Pancreas (tissue), 10 donors: ENCODE data around the gene TTC23. TPM values are rescaled to one million over a fixed set of nuclear protein-coding genes. Genes with fewer than 3 reads are reported as not detected.
A peak's percentile ranks its signal among the peaks of the same experiment; 100 is the strongest.

Source experiments
- ATAC-seq, 4 donors: fragments of 200-7000 bp; cut with Tn5 transposase; one replicate each; pipeline versions ENCODE4 v1.8.0 to v1.9.1; 2020; ENCODE audit warnings: mild to moderate bottlenecking in 4 of 4, moderate library complexity in 4 of 4
- DNase-seq, 6 donors: peaks; one replicate each; pipeline ENCODE4 v3.0.0-alpha.2; 2020
- FAIRE-seq: peaks from 2 replicates; lab custom pipeline; 2012; peaks lifted over from hg19 to GRCh38; lab: Jason Lieb, UNC
- H3K27ac ChIP-seq, 4 donors: fragments of 200-600 bp; sonication (generic); 1 replicate in 3 of 4; 2 replicates in 1 of 4; pipeline versions ENCODE4 v1.5.0 to v1.8.0; 2020
- H3K27me3 ChIP-seq, 4 donors: fragments of 200-600 bp; one replicate each; pipeline ENCODE4 v1.8.0; 2021
- H3K36me3 ChIP-seq, 3 donors: fragments of 200-600 bp; sonication (generic) in 1 of 3; one replicate each; pipeline versions ENCODE4 v1.5.0 to v1.8.0; 2020 to 2021
- H3K4me1 ChIP-seq, 3 donors: fragments of 200-600 bp; one replicate each; pipeline ENCODE4 v1.8.0; 2021
- H3K4me3 ChIP-seq, 4 donors: fragments of 200-600 bp; sonication (generic) in 2 of 4; one replicate each; pipeline versions ENCODE4 v1.5.0 to v1.8.0; 2020 to 2021
- H3K9me3 ChIP-seq, 4 donors: fragments of 200-600 bp; one replicate each; pipeline ENCODE4 v1.8.0; 2021
- WGBS, 2 donors: extraction: QIAGEN DNeasy Blood & Tissue Kit; methylation state at CpG; one replicate each; pipeline ENCODE4 v1.1.7; 2013; 5-methylcytosine and 5-hydroxymethylcytosine counted together
- intact Hi-C, 3 donors: fragments of 100-400 bp; cut with DNase I; formaldehyde crosslinking; loops; one replicate each; pipeline versions ENCODE4 v1.11.1 to v1.14.2; 2022
- polyA plus RNA-seq, 2 donors: library from polyadenylated mRNA; stranded (reverse); fragments of 200-250 nt; gene quantifications; one replicate each; pipeline ENCODE4 v1.2.3, GENCODE V29; 2013
- total RNA-seq, 6 donors: library from RNA; stranded (reverse); fragmentation: NEBNext Ultra II Directional in 4 of 6; extraction: Animal tissue kit (Norgen Biotek cat#: 25700) in 4 of 6; gene quantifications; one replicate each; pipeline versions ENCODE4 v1.2.1 to v1.2.4, GENCODE V29; 2021 to 2023
- TF ChIP-seq, protein P1 (sequence below), 4 donors: fragments of 200-600 bp; sonication (generic) in 3 of 4; IDR thresholded peaks; one replicate each; pipeline versions ENCODE4 v1.5.0 to v1.8.0; 2021; ENCODE audit warnings: antibody characterized with exemption in 4 of 4
- donor health status: healthy with polysubstance abuse.
- donor health status: DM: no; HTN: no; CAD: no; lungs with moderate emphysema.
- donor health status: DM: no; HTN: no; CAD: no.
- donor health status: control.
- donor health status: control.
- donor health status: Bipolar disorder and iron deficiency.
- donor health status: DM: yes; HTN: yes; CAD: no.
- donor health status: DM: no; HTN: no; CAD: no.
- donor health status: DM: no; HTN: no; CAD: no.
- donor health status: DM: yes; HTN: yes; CAD: no.

The TTC23 gene
- total and polyA plus RNA-seq, 8 donors, result 5.5 to 13.5 (median 7.8) TPM

DNA sequence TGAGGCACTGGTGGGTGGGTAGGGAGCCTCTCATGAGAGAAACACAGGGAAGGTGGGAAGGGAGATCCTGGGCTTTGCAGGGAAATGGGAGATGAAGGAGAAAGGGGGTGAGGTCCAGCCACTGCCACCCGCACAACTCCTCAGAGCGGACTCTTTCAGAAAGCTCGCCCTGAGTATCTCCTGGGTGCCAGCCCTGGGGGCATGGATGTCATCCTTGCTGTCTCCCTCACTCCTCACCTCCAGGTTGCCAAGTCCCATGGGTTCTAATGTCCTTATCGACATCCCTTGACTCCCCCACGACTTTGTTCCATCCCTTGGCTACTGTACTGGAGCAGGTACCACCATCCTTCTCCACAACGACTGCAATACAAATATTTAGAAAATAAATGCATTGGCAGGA lies 103.6 kb downstream of the TTC23 start:
- Histone ChIP-seq H3K9me3 (no peaks in the 10 kb centered on the region), H3K4me1 (peaks cover 0 to 3% (median 3%) of the 10 kb centered on the region in 3 donors), H3K4me3 (no peak overlapping the region), H3K36me3 (no peaks in the 10 kb centered on the region), H3K27ac (no peak overlapping the region), H3K27me3 (no peaks in the 10 kb centered on the region)
- DNase-seq, result no peak
- ATAC-seq, result no peak
- TF ChIP-seq, protein P1, sequence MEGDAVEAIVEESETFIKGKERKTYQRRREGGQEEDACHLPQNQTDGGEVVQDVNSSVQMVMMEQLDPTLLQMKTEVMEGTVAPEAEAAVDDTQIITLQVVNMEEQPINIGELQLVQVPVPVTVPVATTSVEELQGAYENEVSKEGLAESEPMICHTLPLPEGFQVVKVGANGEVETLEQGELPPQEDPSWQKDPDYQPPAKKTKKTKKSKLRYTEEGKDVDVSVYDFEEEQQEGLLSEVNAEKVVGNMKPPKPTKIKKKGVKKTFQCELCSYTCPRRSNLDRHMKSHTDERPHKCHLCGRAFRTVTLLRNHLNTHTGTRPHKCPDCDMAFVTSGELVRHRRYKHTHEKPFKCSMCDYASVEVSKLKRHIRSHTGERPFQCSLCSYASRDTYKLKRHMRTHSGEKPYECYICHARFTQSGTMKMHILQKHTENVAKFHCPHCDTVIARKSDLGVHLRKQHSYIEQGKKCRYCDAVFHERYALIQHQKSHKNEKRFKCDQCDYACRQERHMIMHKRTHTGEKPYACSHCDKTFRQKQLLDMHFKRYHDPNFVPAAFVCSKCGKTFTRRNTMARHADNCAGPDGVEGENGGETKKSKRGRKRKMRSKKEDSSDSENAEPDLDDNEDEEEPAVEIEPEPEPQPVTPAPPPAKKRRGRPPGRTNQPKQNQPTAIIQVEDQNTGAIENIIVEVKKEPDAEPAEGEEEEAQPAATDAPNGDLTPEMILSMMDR (IDR thresholded peaks at IDR 0.05), result no peak
- no peak for FAIRE-seq
- intact Hi-C loops, result no loop called here
- 85 to 88% methylated on average over 6 of the region's 6 CpGs for WGBS, 2 donors

DNA sequence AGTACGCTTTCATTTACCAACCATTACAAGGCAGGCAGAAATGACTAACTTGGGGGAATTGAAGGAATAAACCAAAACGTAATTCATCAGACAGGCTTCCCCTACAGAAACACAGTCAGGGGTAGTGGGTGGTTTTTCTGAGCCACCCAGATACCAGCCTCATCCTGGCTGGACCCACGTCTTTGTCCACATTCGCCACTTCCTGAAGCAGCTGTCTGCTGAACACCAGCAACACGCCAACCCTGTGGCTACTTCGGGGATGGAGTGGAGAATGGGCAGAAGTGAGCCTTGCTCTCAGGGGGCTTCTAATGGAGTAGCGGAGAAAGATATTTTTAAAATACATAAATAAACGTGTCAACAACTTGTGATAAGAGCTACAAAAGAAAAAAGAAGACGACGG lies 104.4 kb downstream of the TTC23 start:
- no peak for FAIRE-seq
- no peak for DNase-seq
- H3K4me3 ChIP-seq, result no peak overlapping the region
- H3K4me1 ChIP-seq, result peaks cover 0 to 3% (median 3%) of the 10 kb centered on the region in 3 donors
- H3K27ac ChIP-seq, result no peak overlapping the region
- 86 to 90% methylated on average over 10 of the region's 10 CpGs for WGBS, 2 donors
- no peaks in the 10 kb centered on the region for H3K27me3 ChIP-seq
- ATAC-seq, result no peak
- no peaks in the 10 kb centered on the region for H3K9me3 ChIP-seq
- H3K36me3 ChIP-seq, result no peaks in the 10 kb centered on the region
- intact Hi-C loops, result no loop called here
- TF ChIP-seq, protein P1 (IDR thresholded peaks at IDR 0.05), result no peak

DNA sequence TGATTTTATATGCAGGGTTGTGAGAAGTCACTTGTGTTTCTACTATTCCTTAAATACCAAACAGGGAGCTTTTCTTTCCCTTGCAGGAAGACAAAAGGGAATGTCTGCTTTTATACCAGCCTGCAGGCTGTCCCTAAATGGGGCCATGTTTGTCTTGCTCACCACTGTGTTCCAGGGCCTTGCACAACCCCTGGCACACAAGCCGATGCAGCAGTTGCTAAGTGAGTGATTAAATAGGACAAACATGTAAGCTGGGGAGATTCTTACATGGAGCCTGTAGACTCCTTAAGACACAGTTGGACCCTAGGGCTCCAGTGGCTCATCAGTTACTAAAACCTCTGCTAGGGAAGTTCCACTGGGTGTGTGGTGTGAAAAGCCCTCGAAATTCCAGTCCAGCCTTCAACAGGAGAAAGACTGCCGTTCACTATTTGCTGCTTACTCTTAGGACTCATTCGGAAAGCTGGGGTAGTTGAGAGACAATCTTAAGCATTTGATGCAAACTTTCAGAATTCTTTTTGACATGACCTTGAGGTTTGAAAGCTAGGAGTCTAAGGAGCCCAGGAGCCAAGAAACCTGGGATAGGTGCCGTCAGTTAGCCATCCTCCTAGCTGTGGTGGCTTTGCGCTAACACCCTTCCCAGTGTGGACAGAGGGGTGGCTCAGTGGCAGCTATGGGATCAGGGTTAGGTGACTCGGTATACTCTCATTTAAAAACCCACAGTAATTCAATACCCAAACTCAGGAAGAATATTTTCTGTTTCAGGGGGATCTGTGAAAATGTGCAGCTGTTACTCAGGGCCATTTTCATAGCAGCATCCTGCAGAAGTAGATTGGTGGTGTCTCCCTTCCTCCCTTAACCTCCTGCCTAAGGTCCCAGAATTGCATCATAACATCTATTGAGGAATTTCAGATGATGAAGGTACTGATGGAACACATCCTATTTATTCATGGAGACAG lies 105.4 kb downstream of the TTC23 start:
- Histone ChIP-seq H3K9me3 (no peaks in the 10 kb centered on the region), H3K27me3 (no peaks in the 10 kb centered on the region), H3K27ac (no peak overlapping the region), H3K4me3 (no peak overlapping the region), H3K4me1 (peaks cover 0 to 3% (median 3%) of the 10 kb centered on the region in 3 donors), H3K36me3 (no peaks in the 10 kb centered on the region)
- peak; percentile 47 to 88 (median 82) for ATAC-seq
- peak in 2 of 6 donors; percentile 25 to 33 for DNase-seq
- TF ChIP-seq, protein P1 (IDR thresholded peaks at IDR 0.05), result no peak
- 81 to 85% methylated on average over 7 of the region's 7 CpGs for WGBS, 2 donors
- intact Hi-C loops, result no loop called here
- FAIRE-seq, result no peak

DNA sequence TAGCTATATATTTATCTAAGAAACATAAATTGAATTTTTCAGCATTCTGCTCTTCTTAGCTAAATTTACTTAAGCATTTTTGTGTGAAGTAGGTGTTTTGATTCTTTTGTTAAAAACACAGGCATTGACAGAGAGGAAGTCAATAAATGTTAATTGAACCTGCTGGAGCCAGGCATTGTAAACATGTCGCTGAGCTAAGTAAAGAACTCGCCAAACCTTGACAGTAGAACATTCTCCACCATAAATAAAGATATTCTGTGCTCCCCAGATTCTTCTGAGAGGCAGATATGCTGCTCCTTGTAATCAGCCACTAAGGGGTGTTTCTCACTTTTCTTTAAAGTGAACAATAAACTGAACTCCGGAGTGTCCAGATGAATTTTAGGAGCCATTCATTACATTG lies 106.1 kb downstream of the TTC23 start:
- FAIRE-seq (peak; percentile 41), ATAC-seq (peak in 2 of 4 donors; percentile 39 to 42), DNase-seq (no peak)
- Histone ChIP-seq H3K4me3 (no peak overlapping the region), H3K4me1 (peaks cover 0 to 3% (median 3%) of the 10 kb centered on the region in 3 donors), H3K36me3 (no peaks in the 10 kb centered on the region), H3K27ac (no peak overlapping the region), H3K9me3 (no peaks in the 10 kb centered on the region), H3K27me3 (no peaks in the 10 kb centered on the region)
- TF ChIP-seq, protein P1 (IDR thresholded peaks at IDR 0.05), result no peak
- intact Hi-C loops, result no loop called here
- WGBS, 2 donors, result 44 to 50% methylated on average over 3 of the region's 3 CpGs

DNA sequence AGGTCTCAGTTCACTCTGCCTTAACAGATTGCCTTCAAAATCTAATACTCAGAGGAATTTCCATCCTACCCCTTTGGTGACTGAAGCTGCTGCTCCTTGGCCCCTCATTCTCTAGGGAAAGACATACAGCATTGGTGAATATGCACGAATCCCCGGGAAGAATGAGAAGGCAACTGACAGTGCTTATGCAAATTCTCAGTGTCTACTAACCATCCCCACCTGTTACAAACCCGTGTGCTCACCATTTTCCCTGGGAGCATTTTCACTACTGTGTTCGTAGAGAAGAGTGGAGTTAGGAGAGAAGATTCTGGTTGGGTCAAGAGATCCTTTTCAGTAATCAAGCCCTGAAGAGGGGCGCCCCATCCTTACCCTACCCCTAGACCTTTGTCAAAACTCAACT lies 106.8 kb downstream of the TTC23 start:
- FAIRE-seq (no peak), ATAC-seq (no peak)

More for the DNA sequence above, 106.8 kb downstream of the TTC23 start:
- intact Hi-C loops, result no loop called here
- H3K36me3 ChIP-seq, result no peaks in the 10 kb centered on the region
- H3K27me3 ChIP-seq, result no peaks in the 10 kb centered on the region
- peaks cover 0 to 3% (median 3%) of the 10 kb centered on the region in 3 donors for H3K4me1 ChIP-seq
- TF ChIP-seq, protein P1 (IDR thresholded peaks at IDR 0.05), result no peak
- WGBS, 2 donors, result 89 to 92% methylated on average over 5 of the region's 5 CpGs
- H3K27ac ChIP-seq, result no peak overlapping the region
- no peak overlapping the region for H3K4me3 ChIP-seq
- no peak for DNase-seq
- no peaks in the 10 kb centered on the region for H3K9me3 ChIP-seq
